GM21423 (cell line): ENCODE measurements around the gene OLFML3.

Experiments used
- ATAC-seq: cut with Tn5 transposase; IDR thresholded peaks from one replicate; pipeline ENCODE4 v1.9.1; 2021; ENCODE audit warnings: mild to moderate bottlenecking, moderate library complexity; ENCODE audit not compliant: unreplicated experiment

OLFML3 gene

GRCh38 chr1:114024049-114024448, 44.8 kb downstream of the OLFML3 start:
- ATAC-seq = no peak

DNA sequence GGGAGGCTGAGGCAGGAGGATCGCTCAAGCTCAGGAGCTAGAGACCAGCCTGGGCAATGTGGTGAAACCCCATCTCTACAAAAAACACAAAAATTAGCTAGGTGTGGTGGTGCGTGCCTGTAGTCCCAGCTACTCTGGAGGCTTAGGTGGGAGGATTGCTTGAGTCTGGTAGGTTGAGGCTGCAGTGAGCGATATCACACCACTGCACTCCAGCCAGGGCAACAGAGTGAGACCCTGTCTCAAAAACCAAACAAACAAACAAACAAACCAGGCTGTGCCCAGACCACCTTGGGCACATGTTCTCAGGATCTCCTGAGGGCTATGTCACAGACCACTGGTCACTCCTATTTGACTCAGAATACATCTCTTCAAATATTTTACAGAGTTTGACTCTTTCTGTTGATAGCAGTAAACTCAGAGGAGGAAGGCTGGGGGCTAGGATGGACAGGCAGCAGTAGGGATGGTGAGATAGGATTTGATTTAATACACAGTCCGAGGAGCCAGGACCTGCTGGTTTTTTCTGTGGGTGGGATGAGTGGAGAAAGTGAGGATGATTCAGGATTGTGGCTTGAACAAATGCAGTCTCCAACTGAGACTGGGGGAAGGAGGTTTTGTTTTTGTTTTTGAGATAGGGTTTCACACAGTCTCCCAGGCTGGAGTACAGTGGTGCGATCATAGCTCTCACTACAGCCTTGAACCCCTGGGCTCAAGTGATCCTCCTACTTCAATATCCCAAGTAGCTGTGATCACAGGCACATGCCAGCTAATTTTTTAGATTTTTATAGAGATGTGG, 46.5 kb downstream of the OLFML3 start:
- no peak for ATAC-seq

- ATAC-seq = no peak
These were observed 47.5 kb downstream of the OLFML3 start for GRCh38 chr1:114026797-114027196.
